ENCODE results near the gene MFRP.

MFRP gene

DNA sequence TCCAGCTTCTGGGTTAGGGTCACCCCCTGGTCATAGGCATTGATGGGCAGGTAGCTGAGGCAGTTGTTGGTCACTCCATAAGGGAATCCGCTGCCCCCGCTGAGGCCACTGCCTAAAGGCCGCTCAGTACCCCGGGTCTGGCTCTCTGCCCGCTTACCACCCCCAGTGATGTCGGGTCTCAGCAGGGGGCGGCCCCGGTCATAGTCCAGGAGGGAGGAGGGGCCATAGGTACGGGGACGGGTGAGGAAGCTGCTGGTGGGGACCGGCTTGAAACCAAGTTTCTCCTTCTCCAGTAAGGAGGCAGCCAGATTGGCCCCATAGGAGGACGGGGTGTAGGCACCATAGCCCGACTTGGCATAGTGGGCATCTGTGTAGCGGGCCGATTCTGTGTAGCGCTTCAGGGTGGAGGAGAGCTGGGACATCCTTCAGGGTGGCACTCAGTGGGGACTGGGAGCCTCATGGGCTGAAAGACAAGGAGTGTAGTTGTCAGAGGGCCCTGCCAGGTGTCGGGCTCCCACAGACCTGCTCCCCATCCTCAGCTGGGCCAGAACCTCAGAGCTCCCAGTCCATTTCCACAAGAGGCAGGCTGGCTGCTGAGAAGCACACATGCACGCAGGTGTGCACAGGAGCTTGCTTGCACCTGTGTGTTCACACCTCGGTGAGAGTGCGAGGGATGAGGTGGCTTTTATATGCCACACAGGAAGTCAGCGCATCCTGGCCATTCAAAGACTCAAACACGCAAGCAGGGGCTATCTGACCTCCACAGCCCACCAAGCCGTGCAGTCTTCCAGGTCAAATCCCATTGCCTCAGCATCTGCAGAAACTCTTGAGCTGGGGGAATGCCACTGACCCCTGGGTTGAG is 26.8 kb upstream of the MFRP start:
- DNase-seq (ENCODE audit: low read depth in 3 of 3), result no peak

GRCh38 chr11:119372260-119373058 is 26.0 kb upstream of the MFRP start:
- DNase-seq (ENCODE audit: low read depth in 3 of 3), result no peak

DNA sequence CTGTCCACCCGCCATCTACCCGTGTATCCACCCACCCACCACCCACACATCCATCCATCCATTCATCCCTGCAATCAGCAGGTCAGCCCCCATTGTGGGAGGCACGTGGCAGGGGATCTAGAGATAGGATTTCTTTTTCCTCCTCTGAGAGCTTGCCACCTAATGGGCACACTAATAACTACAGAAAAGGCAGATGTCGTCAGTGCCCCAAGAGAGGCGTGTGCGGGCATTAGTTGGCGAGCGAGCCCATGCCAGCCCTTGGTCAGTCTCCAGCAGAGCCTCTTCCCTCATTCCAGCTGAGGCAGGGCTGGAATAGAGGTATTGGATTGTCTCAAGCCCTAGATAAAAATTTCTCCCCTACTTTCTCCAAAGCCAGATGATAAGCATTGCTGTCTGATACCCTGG is 25.3 kb upstream of the MFRP start:
- DNase-seq (ENCODE audit: low read depth in 3 of 3), result no peak

DNA sequence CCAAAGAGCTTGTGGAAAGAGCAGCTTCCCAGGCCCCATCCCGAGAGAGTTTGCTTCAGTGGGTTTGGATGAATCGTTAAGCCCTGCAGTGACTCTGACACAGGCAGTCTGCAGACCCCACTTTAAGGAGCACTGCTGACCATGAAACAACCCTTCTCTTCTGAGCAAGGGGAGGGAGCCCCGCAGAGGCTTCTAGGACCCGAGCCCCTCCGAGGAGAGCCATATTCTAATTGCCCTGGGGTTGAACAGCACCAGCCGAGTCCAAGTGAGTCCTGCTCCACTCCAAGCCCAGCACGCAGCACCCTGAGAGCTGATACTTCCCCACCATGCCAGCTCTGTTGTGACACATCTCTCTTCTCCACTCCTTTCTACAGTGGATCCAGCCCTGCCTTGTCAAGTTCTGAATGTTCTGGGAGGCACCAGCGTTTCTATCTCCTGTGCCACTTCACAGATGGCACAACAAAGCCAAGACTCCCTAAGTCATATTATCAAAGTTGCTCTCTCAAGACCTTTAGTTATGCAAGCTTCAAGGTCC is 24.6 kb upstream of the MFRP start:
- no peak for DNase-seq (ENCODE audit: low read depth in 3 of 3)

DNA sequence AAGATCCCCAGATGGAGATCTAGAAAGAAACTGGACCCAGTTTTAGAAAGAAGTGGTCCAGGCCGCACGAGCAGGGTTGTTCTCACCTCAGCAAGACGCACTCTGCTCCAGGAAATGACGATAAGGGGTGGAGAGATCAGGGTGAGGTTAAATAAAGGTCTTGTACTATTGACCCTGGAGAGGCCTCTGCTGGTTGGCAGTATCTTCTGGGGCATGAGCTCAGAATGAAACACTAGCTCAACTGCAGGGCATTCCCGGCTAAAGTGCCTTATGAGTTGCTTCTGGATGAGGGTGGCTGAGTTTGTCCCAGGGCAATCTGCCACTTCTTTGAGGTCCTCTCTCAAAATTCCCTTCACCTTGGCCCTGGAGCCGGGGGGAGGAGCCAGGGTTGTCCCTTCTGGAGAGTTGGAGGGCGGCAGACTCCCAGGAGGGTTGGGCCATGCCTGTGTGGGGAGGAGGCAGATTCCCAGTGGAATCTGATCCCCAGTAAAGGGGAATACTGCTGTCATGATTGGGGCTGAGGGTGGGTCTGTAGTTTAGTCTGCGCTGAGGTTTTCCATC is 24.1 kb upstream of the MFRP start:
- no peak for DNase-seq (ENCODE audit: low read depth in 3 of 3)

- DNase-seq (ENCODE audit: low read depth in 3 of 3), result no peak
These were observed 22.8 kb upstream of the MFRP start for GRCh38 chr11:119369132-119369925.

DNA sequence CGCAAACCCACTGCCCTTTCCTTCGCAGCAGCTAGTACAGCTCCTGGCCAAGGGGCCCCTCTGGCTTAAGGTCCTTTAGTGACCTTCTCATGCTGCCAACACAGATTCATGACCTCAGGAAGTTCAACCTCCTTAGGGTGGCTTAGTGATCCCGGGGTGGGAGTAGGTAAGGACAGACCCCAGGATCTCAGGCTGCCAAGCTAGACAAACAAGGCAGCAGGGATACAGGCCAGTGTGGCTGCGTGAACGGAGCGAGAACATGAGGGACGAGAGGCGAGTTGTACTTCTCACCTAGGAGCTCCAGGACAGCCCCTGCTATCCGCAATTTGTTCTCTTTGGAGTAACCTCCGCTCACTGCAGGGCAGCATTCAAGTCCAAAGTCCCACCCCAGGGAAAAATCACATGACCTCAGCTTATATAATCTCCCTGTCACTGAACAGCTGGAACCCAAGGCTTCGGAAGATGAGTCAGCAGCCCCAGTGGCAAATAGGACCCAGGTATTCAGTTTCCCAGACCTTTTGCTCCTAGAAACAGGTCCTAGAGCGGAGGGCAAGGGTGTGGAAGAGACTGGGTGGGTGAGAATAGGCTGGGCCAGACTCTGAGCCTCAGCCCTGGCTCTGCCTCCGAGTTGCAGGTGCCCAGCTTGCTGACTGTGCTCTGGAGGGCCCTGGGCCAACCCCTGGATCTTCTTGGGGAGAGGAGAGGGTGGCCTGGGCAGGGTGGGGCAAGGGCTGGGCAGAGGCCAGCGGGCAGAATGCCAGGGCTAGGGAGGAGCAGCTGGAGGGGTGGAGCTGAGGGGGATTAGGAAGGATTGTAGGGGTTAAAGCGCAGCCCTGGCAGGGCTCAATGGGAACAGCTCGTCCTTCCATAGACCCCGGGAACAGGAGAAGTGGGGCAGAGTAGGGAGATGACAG is 21.9 kb upstream of the MFRP start:
- DNase-seq (ENCODE audit: low read depth in 3 of 3), result no peak

- DNase-seq (ENCODE audit: low read depth in 3 of 3), result no peak
These were observed 21.2 kb upstream of the MFRP start for GRCh38 chr11:119367661-119368120.

DNA sequence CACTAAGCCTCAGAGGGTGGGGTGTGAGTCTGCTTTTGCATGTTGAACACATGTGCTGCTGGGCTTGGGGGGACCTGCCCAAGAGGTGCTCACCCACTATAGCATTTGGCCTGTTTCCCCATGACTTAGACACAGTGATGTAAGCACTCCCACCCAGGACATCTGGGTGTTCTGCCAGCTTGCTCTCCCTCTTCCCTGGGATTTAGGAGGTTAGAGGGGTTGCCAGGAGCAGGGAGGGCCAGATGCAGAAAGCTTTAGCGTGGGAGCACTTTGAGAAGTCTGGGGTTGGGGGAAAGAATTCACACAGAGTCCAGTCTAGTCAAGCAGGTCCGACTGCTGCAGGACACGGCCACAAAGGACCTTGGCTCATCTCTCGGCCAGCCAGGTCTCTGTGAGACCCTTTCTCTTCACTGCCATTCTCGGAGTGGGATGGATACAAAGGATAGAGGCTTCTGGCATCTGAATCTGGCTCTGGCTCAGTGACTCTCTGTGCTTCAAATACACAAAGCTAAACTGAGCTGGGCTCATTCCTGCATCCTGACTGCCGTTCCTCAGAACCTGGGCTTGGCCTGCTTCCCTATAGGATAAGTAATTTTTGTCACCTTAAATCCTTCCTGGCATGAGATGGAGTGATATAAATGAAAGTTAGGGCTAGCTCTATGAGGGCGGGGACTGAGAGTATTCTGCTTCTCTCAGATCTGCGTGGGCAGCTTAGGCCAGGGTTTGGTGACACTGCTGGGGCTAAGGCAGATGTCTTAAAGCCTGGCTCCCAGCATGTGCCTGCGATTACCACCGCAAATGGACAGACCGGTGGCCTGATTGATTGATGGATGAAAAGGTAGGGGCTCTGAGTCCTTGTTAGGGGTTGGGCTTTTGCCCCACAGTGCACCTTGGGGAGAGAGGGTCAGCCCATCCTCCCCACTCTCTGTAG is 20.4 kb upstream of the MFRP start:
- DNase-seq (ENCODE audit: low read depth in 3 of 3), result no peak

GRCh38 chr11:119365071-119365591 is 18.6 kb upstream of the MFRP start:
- no peak for DNase-seq (ENCODE audit: low read depth in 3 of 3)

DNA sequence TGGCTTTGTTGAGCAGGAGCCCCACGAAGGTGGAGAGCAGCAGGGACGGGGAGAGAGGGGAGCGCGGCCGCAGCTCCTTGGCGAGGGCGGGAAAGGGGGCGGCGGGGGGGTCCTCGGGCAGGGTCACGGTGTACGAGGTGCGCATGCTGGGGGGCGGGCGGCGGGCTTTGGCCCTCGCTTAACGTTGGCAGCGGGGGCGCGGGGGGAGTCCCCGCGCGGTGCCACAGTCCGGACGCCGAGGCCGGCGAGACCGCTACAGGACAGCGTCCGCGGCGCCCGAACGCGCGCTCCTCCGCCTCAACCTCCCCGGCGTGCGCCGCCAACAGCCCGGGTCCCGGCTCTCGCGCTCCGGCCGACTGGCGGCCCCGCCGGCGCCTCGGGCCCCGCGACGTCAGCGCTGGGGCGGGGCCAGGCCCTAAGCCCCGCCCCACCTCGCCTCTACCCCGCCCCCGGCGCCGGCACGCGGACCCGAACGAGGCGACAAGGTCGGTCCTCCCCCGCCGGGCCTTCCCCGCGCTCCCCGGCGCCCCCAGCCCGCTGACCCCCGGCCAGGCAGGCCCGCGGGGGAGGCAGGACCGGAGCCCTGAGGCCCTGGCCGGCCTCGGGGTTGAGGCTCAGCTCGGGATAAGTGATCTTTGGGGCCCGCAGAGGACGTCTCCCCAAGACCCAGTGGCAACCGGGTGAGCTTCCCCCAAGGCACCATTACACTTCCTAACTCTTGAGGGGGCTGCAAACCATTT is 17.5 kb upstream of the MFRP start:
- DNase-seq (ENCODE audit: low read depth in 3 of 3), result peak in 1 of 3 donors; percentile 22

DNA sequence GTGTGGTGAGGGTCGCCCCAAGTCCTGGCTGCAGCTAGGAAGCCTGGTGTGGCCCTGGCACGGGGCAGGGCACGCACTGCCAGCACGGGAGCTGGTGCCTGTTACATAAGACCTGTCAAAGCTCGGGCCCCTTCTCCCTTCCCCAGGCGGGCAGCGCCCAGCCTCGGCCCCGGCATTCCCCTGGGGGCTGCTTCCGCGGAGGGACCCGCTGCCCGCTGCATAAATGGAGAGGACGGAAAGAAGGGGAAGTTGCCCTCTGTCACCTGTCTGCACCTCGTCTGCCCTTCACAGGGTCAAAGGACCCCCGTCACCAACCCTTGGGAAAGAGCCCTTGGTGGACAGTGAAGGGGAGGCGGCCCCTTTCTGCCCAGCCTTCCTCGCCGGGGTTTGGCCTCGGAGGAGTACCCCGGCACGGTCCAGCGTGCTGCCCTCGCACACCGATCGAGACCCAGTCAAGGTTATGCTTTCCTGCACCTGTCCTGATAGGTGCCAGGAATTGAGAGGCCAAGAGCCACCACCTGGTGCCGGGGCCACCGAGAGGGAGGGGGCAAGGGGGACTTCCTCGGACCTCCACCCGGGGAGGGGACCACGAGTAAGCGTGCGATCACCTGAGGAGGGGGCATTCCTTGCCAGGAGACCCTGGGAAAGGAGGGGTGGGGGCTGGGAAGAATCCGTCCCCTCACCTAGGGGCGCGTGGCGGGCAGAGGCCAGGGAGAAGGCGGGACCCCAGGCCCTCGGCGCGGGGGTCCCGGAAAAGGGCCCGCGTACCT is 16.8 kb upstream of the MFRP start:
- DNase-seq (ENCODE audit: low read depth in 3 of 3), result no peak

DNA sequence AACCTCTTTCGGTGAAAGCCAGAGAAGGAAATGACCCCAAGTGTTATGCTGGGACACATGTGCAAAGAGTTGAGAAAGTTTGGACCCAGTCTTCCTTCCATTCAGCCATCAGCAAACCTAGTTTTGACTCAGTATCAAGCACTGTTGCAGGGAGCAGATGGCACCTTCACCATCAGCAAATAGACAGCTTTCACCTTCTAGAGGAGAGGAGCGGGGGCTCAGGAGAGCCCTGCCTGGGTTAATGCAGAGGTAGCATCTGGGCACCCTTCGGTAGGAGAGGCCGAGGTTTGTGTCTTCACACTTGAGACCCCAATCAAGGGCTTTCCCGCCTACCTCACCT is 16.2 kb upstream of the MFRP start:
- DNase-seq (ENCODE audit: low read depth in 3 of 3), result no peak

DNA sequence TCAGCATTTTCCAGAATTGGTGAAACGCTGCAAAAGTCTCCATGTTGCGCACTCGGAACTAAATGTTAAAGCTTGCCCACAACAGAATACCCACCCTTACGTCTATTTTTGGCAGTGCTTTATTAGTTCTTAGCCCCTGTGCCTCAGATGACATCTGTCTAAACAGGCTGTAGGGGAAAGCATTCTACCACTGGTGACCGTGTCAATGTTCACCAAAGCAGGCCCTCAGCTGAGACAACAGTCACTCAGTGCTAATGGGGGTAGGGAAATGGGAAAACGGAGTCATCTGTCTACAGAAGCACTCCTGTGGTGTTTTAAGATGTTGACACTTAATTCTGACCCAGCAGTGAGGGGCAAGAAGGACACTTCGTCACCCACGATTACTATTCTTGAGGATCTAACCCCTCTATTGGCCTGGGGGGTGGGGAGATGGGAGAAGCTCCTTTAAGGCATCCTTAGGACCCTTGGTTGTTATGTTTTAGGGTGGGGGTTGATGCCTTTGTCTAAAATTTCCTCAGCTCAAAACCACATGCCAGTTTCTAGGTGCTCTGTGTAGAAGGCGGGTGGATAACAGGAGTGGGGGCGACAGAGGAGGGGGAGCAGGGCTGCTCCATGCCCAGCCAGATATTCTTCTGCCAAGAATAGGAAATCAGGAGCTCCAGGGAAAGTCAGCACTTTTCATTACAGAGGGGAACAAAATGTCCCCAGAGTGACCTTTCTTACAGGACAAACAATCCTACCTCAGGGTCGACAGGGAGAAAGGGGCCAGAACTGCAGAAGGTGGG is 15.6 kb upstream of the MFRP start:
- no peak for DNase-seq (ENCODE audit: low read depth in 3 of 3)

- DNase-seq (ENCODE audit: low read depth in 3 of 3), result peak; percentile 40 to 66 (median 58)
These were observed 14.7 kb upstream of the MFRP start for GRCh38 chr11:119361056-119361787.
